ENCODE data around the gene CGB3.

The CGB3 gene

GRCh38 chr19:49014870-49015255 lies 9.3 kb downstream of the CGB3 start:
- no peak for DNase-seq

GRCh38 chr19:49014123-49014869 lies 9.8 kb downstream of the CGB3 start:
- no peak for DNase-seq

GRCh38 chr19:49011194-49011593 lies 12.9 kb downstream of the CGB3 start:
- no peak for DNase-seq

GRCh38 chr19:49010453-49010852 lies 13.7 kb downstream of the CGB3 start:
- no peak for DNase-seq

GRCh38 chr19:49009828-49010227 lies 14.3 kb downstream of the CGB3 start:
- DNase-seq: no peak

GRCh38 chr19:49006905-49007304 lies 17.2 kb downstream of the CGB3 start:
- no peak for DNase-seq

- no peak for DNase-seq
These were observed 19.0 kb downstream of the CGB3 start for GRCh38 chr19:49004964-49005614.

GRCh38 chr19:49004133-49004532 lies 20.0 kb downstream of the CGB3 start:
- no peak for DNase-seq

- DNase-seq: peak; percentile 74
These were observed 24.4 kb downstream of the CGB3 start for GRCh38 chr19:48999481-49000325.

GRCh38 chr19:48997972-48998371 lies 26.2 kb downstream of the CGB3 start:
- peak; percentile 51 for DNase-seq

- DNase-seq: no peak
These were observed 30.1 kb downstream of the CGB3 start for GRCh38 chr19:48994035-48994386.

- peak; percentile 100 for DNase-seq
These were observed 30.7 kb downstream of the CGB3 start, which contains the start of the genes GYS1 and RUVBL2 for GRCh38 chr19:48993175-48994034. Gene GYS1 (minus strand): TSS chr19:48993309. CDS start chr19:48993112, 197 bp downstream. Gene RUVBL2 (plus strand): TSS chr19:48993887. CDS start chr19:48993912, 25 bp downstream.

- DNase-seq: no peak
These were observed 31.5 kb downstream of the CGB3 start for GRCh38 chr19:48992581-48993174.

- DNase-seq: no peak
These were observed 32.1 kb downstream of the CGB3 start for GRCh38 chr19:48991873-48992580.

- no peak for DNase-seq
These were observed 33.0 kb downstream of the CGB3 start for GRCh38 chr19:48991011-48991609.

GRCh38 chr19:48990400-48990799 lies 33.7 kb downstream of the CGB3 start:
- DNase-seq: no peak

- DNase-seq: no peak
These were observed 34.3 kb downstream of the CGB3 start for GRCh38 chr19:48989701-48990291.

- DNase-seq: no peak
These were observed 35.3 kb downstream of the CGB3 start for GRCh38 chr19:48988860-48989259.

GRCh38 chr19:48988286-48988685 lies 35.8 kb downstream of the CGB3 start:
- DNase-seq: no peak

GRCh38 chr19:48987323-48987722 lies 36.8 kb downstream of the CGB3 start:
- no peak for DNase-seq

GRCh38 chr19:48986211-48986610 lies 37.9 kb downstream of the CGB3 start:
- no peak for DNase-seq

Data from activated naive CD4-positive, alpha-beta T cell treated with Interleukin-2 at 50 U/mL for 16 hours (primary cell).